Measurements from ENCODE around the gene GFRA1. TPM values are rescaled to one million over a fixed set of nuclear protein-coding genes. Genes with fewer than 3 reads are reported as not detected.

GFRA1 gene
- total RNA-seq, 1 experiment from 2014 or later, result 0.30 TPM

DNA sequence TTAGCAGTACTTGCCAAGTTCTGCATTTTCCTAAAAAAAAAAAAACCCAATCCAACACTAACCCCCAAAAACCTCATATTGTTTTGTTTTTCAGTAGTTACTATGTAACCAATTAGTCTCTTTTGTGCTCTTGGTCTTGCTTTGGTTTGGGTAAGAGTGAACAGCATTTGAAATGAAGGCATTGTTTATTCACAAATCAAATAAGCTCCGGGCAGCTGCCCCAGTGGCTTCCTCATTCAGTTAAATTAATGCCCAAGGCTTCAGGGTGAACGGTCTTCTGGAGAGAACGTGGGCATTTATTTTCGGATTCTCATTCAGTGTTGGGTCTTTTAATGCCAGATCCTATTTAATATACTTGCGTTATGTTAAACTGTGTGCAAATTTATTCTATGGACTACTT is 108.7 kb downstream of the GFRA1 start (continued):
- TF ChIP-seq, protein P1, sequence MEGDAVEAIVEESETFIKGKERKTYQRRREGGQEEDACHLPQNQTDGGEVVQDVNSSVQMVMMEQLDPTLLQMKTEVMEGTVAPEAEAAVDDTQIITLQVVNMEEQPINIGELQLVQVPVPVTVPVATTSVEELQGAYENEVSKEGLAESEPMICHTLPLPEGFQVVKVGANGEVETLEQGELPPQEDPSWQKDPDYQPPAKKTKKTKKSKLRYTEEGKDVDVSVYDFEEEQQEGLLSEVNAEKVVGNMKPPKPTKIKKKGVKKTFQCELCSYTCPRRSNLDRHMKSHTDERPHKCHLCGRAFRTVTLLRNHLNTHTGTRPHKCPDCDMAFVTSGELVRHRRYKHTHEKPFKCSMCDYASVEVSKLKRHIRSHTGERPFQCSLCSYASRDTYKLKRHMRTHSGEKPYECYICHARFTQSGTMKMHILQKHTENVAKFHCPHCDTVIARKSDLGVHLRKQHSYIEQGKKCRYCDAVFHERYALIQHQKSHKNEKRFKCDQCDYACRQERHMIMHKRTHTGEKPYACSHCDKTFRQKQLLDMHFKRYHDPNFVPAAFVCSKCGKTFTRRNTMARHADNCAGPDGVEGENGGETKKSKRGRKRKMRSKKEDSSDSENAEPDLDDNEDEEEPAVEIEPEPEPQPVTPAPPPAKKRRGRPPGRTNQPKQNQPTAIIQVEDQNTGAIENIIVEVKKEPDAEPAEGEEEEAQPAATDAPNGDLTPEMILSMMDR (IDR thresholded peaks at IDR 0.05 in 2 of 3, conservative IDR thresholded peaks at IDR 0.05 in 1 of 3; ENCODE audit: borderline replicate concordance in 1 of 3, insufficient read depth in 1 of 3, low read depth in 2 of 3, low read length in 2 of 3), result no peak
- TF ChIP-seq POLR2AphosphoS5 (IDR thresholded peaks at IDR 0.05; ENCODE audit: low read depth, low read length), result no peak
- TF ChIP-seq RAD21 (IDR thresholded peaks at IDR 0.05; ENCODE audit: low read depth), result no peak
- TF ChIP-seq SRF (IDR thresholded peaks at IDR 0.05; ENCODE audit: low read depth), result no peak

DNA sequence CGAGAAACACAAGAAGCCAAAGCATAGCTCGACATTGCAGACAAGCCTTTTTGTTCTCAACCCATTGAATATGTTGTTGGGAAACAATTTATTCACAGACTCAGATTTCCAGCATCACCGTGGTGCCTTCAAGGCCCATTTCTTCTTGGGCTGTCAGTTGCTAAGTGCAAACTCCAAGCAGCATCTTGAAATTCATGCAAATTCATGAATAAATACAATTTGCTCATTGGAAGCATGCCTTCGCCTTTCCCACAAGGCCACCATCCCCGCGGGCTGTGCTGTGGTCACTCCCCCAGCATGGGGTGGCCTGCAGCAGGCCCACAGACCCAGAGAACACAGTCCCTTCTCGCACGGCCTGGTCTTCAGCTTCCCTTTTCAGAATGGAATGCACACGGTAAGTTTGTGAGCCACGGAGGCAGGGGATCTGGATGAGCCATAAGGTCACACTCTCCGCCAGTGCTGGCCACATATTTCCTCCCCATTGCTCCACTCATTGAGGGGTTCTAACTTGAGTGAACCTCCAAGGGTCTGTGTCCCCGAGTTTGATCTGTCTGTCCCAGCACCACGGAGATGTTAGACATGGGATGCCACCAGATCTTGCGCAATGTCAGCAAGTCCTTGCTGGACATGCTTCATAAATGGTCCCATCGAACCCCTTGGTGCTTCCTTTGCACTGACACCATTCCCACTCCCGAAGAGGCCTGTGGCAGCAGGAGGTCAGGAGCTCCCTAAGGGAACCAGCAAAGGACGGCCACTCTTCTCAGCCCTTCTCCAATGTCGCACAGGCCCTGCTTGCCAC is 109.5 kb downstream of the GFRA1 start:
- Histone ChIP-seq H3K4me3 (replicated peaks in 1 of 2; ENCODE audit: low read depth in 1 of 2, low read length in 2 of 2) (no peak overlapping the region), H3K79me2 (ENCODE audit: insufficient read depth, low read length) (no peaks in the 10 kb centered on the region), H3K4me2 (ENCODE audit: low read length) (no peak overlapping the region), H3K4me1 (ENCODE audit: control insufficient read depth in 1 of 2, insufficient read depth in 2 of 2, low read length in 2 of 2) (no peaks in the 10 kb centered on the region), H2AFZ (ENCODE audit: low read depth, low read length, poor library complexity, severe bottlenecking) (no peak overlapping the region), H3K27ac (ENCODE audit: low read depth, low read length) (no peak overlapping the region), H3K36me3 (ENCODE audit: control insufficient read depth in 1 of 2, insufficient read depth in 2 of 2, low read length in 2 of 2) (no peaks in the 10 kb centered on the region), H3K27me3 (ENCODE audit: insufficient read depth, low read length) (peaks cover 7% of the 10 kb centered on the region; the same call in 1 of the 2 replicates), H3K9ac (ENCODE audit: low read length) (no peak overlapping the region), H4K20me1 (ENCODE audit: insufficient read depth) (no peaks in the 10 kb centered on the region), H3K9me3 (ENCODE audit: control insufficient read depth in 1 of 2, insufficient read depth in 1 of 2, low read depth in 1 of 2, low read length in 2 of 2) (no peaks in the 10 kb centered on the region), H3K9me2 (ENCODE audit: insufficient read depth) (no peaks in the 10 kb centered on the region)
- no peak for ATAC-seq
- intact Hi-C loops (cut with micrococcal nuclease), result no loop called here
- DNase-seq (ENCODE audit: low read depth, low spot score), result no peak
- no peak for TF ChIP-seq SIN3A (IDR thresholded peaks at IDR 0.05; ENCODE audit: low read depth)
- no peak for TF ChIP-seq CBX3 (IDR thresholded peaks at IDR 0.05; ENCODE audit: low read depth)
- TF ChIP-seq, protein P2, sequence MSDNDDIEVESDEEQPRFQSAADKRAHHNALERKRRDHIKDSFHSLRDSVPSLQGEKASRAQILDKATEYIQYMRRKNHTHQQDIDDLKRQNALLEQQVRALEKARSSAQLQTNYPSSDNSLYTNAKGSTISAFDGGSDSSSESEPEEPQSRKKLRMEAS (IDR thresholded peaks at IDR 0.05), result no peak
- no peak for TF ChIP-seq TCF7L2 (IDR thresholded peaks at IDR 0.05; ENCODE audit: borderline replicate concordance, extremely low read depth, insufficient read depth, insufficient read length)
- TF ChIP-seq POLR2AphosphoS5 (IDR thresholded peaks at IDR 0.05; ENCODE audit: low read depth, low read length), result no peak
- ChIA-PET RAD21 (ENCODE audit: low non-redundant PET in 1 of 2, low total read pairs in 2 of 2, uncharacterized antibody in 2 of 2, unreplicated experiment in 2 of 2) (no interaction called here), CTCF (no interaction called here), POLR2A (no interaction called here)
- no TSS peak for BruUV-seq (replicated peaks)
